HL-60 (cell line): ENCODE data around the gene TGM4.

Experiments used
- DNase-seq, 2 experiments: peaks; one replicate each; pipeline ENCODE4 v3.0.0-alpha.2; 2010 to 2020; ENCODE audit warnings: low read depth in 1 of 2, low spot score in 1 of 2
- H3K27ac ChIP-seq: fragments of 250-450 bp; sonication (Bioruptor Pico); replicated peaks from 2 replicates; pipeline ENCODE4 v1.5.1; 2020; ENCODE audit warnings: mild to moderate bottlenecking, moderate library complexity
- H3K27me3 ChIP-seq: fragments of 250-450 bp; sonication (Bioruptor Pico); 2 replicates; pipeline ENCODE4 v1.5.1; 2021; ENCODE audit warnings: mild to moderate bottlenecking, moderate library complexity; ENCODE audit not compliant: insufficient read depth, poor library complexity, severe bottlenecking
- H3K4me3 ChIP-seq: replicated peaks from 2 replicates; pipeline ENCODE4 v1.5.1; 2011; ENCODE audit warnings: mild to moderate bottlenecking, control low read depth, low read length; ENCODE audit not compliant: insufficient read depth
- CTCF ChIP-seq: IDR thresholded peaks from one replicate; pipeline ENCODE4 v1.5.1; 2011; ENCODE audit warnings: low read length, control low read depth, inconsistent platforms; ENCODE audit not compliant: insufficient read depth
- GABPA ChIP-seq: IDR thresholded peaks from 2 replicates; pipeline ENCODE4 v1.6.1; 2012; ENCODE audit warnings: low read depth
- POLR2AphosphoS5 ChIP-seq: IDR thresholded peaks from 2 replicates; pipeline ENCODE4 v1.6.1; 2012; ENCODE audit warnings: low read depth
- REST ChIP-seq: IDR thresholded peaks from 2 replicates; pipeline ENCODE4 v1.6.1; 2012; ENCODE audit warnings: low read depth; ENCODE audit not compliant: insufficient replicate concordance
- SPI1 ChIP-seq: IDR thresholded peaks from 2 replicates; pipeline ENCODE4 v1.6.1; 2012; ENCODE audit warnings: low read depth, mild to moderate bottlenecking, borderline replicate concordance

The TGM4 gene

GRCh38 chr3:44930911-44931310, 56.5 kb downstream of the TGM4 start:
- no peak for DNase-seq
- H3K27ac ChIP-seq, result no peak overlapping the region

GRCh38 chr3:44931791-44932190, 57.4 kb downstream of the TGM4 start:
- no peaks in the 10 kb centered on the region for H3K27me3 ChIP-seq
- TF ChIP-seq GABPA (no peak), REST (no peak)
- no peak for DNase-seq
- H3K27ac ChIP-seq, result no peak overlapping the region
- no peak overlapping the region for H3K4me3 ChIP-seq

More at GRCh38 chr3:44930911-44931310, 56.5 kb downstream of the TGM4 start:
- TF ChIP-seq SPI1 (no peak), REST (no peak), GABPA (no peak), POLR2AphosphoS5 (no peak), CTCF (no peak)
- no peak overlapping the region for H3K4me3 ChIP-seq
- no peaks in the 10 kb centered on the region for H3K27me3 ChIP-seq

GRCh38 chr3:44932271-44932670, 57.9 kb downstream of the TGM4 start:
- no peak overlapping the region for H3K4me3 ChIP-seq
- TF ChIP-seq SPI1 (no peak), CTCF (no peak), REST (no peak), POLR2AphosphoS5 (no peak), GABPA (no peak)
- no peak overlapping the region for H3K27ac ChIP-seq
- H3K27me3 ChIP-seq, result no peaks in the 10 kb centered on the region
- no peak for DNase-seq
